Measurements from ENCODE around the gene NAGK. TPM values are rescaled to one million over a fixed set of nuclear protein-coding genes. Genes with fewer than 3 reads are reported as not detected.
A peak's percentile ranks its signal among the peaks of the same experiment; 100 is the strongest.

Gene NAGK
- total and polyA plus RNA-seq, 9 of the 15 experiments (the other 6 are each of a cell fraction or from before 2014, with no cell fraction given), result 4.9 to 14.9 (median 10.6) TPM

GRCh38 chr2:71068218-71069035, at the start of gene NAGK (continued):
- TF ChIP-seq SRSF1 (IDR thresholded peaks at IDR 0.05; ENCODE audit: low read depth, low read length) (0 out of 2 replicates have a peak, but pooled peaks have one; percentile 20), ZNF280B (CRISPR knock-in tag; IDR thresholded peaks at IDR 0.05) (no peak), EHMT2 (IDR thresholded peaks at IDR 0.05) (no peak), SRSF7 (optimal IDR thresholded peaks at IDR 0.05; ENCODE audit: low read depth, low read length) (no peak), EWSR1 (IDR thresholded peaks at IDR 0.05; ENCODE audit: borderline replicate concordance, low read depth, partially characterized antibody) (no peak), TGIF2 (CRISPR knock-in tag; IDR thresholded peaks at IDR 0.05) (no peak), ZNF24 (IDR thresholded peaks at IDR 0.05) (no peak; the same call in 1 of the 2 replicates), FOXK1 (CRISPR knock-in tag; IDR thresholded peaks at IDR 0.05; ENCODE audit: borderline replicate concordance) (0 out of 2 replicates have a peak, but pooled peaks have one; percentile 58), ESRRB (CRISPR knock-in tag; IDR thresholded peaks at IDR 0.05; ENCODE audit: borderline replicate concordance) (no peak), FOXM1 (IDR thresholded peaks at IDR 0.05; ENCODE audit: low read depth) (no peak), FOXM1 (CRISPR knock-in tag; IDR thresholded peaks at IDR 0.05; ENCODE audit: low read depth) (no peak), ZNF668 (CRISPR knock-in tag; IDR thresholded peaks at IDR 0.05) (no peak), MAFK (IDR thresholded peaks at IDR 0.05; ENCODE audit: low read length) (no peak), NUFIP1 (IDR thresholded peaks at IDR 0.05; ENCODE audit: partially characterized antibody) (no peak), POLR2H (tag; IDR thresholded peaks at IDR 0.05; ENCODE audit: low read depth) (peak; percentile 93)
- TF ChIP-seq, protein P1, sequence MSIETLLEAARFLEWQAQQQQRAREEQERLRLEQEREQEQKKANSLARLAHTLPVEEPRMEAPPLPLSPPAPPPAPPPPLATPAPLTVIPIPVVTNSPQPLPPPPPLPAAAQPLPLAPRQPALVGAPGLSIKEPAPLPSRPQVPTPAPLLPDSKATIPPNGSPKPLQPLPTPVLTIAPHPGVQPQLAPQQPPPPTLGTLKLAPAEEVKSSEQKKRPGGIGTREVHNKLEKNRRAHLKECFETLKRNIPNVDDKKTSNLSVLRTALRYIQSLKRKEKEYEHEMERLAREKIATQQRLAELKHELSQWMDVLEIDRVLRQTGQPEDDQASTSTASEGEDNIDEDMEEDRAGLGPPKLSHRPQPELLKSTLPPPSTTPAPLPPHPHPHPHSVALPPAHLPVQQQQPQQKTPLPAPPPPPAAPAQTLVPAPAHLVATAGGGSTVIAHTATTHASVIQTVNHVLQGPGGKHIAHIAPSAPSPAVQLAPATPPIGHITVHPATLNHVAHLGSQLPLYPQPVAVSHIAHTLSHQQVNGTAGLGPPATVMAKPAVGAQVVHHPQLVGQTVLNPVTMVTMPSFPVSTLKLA (conservative IDR thresholded peaks at IDR 0.05), result peak; percentile 90 to 96
- TF ChIP-seq, protein P2, sequence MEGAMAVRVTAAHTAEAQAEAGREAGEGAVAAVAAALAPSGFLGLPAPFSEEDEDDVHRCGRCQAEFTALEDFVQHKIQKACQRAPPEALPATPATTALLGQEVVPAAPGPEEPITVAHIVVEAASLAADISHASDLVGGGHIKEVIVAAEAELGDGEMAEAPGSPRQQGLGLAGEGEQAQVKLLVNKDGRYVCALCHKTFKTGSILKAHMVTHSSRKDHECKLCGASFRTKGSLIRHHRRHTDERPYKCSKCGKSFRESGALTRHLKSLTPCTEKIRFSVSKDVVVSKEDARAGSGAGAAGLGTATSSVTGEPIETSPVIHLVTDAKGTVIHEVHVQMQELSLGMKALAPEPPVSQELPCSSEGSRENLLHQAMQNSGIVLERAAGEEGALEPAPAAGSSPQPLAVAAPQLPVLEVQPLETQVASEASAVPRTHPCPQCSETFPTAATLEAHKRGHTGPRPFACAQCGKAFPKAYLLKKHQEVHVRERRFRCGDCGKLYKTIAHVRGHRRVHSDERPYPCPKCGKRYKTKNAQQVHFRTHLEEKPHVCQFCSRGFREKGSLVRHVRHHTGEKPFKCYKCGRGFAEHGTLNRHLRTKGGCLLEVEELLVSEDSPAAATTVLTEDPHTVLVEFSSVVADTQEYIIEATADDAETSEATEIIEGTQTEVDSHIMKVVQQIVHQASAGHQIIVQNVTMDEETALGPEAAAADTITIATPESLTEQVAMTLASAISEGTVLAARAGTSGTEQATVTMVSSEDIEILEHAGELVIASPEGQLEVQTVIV (CRISPR knock-in tag; IDR thresholded peaks at IDR 0.05; ENCODE audit: borderline replicate concordance), result peak; percentile 31; the same call in 1 of the 2 replicates
- TF ChIP-seq, protein P3, sequence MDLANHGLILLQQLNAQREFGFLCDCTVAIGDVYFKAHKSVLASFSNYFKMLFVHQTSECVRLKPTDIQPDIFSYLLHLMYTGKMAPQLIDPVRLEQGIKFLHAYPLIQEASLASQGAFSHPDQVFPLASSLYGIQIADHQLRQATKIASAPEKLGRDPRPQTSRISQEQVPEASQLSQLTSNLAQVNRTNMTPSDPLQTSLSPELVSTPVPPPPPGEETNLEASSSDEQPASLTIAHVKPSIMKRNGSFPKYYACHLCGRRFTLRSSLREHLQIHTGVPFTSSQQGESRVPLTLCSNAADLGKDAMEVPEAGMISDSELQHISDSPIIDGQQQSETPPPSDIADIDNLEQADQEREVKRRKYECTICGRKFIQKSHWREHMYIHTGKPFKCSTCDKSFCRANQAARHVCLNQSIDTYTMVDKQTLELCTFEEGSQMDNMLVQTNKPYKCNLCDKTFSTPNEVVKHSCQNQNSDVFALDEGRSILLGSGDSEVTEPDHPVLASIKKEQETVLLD (IDR thresholded peaks at IDR 0.05), result peak; percentile 99
- TF ChIP-seq, protein P4, sequence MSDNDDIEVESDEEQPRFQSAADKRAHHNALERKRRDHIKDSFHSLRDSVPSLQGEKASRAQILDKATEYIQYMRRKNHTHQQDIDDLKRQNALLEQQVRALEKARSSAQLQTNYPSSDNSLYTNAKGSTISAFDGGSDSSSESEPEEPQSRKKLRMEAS (CRISPR knock-in tag; IDR thresholded peaks at IDR 0.05), result peak; percentile 89

Data from K562 (cell line).